K562 (cell line): Measurements from ENCODE around the gene CHD3. TPM values are rescaled to one million over a fixed set of nuclear protein-coding genes. Genes with fewer than 3 reads are reported as not detected.

Source experiments
- ATAC-seq: fragments of 200-7000 bp; cut with Tn5 transposase; 3 replicates; pipeline ENCODE4 v1.9.1; 2020; ENCODE audit warnings: moderate library complexity
- BruUV-seq: library from RNA; stranded (reverse); fragments of 400-500 nt; replicated peaks from 2 replicates; lab custom pipeline; 2021; lab: Mats Ljungman, UMichigan
- CTCF ChIA-PET: fragments of 300-600 bp; formaldehyde crosslinking; extraction: SDS; loops from one replicate; lab custom pipeline; 2021; ENCODE audit warnings: low intra/inter-chr PET ratio; lab: Yijun Ruan, JAX
- POLR2A ChIA-PET: fragments of 300-600, 350-650 bp; sonication (Branson Sonifier 250); formaldehyde crosslinking; extraction: SDS; loops from one replicate; lab custom pipeline; 2021; ENCODE audit warnings: antibody characterized with exemption, inconsistent platforms; lab: Yijun Ruan, JAX
- DNase-seq, 4 experiments: peaks; one replicate each; pipeline versions ENCODE4 v3.0.0 to v3.0.0-alpha.2; 2011 to 2018; ENCODE audit warnings: low spot score in 3 of 4, mixed read lengths in 3 of 4; ENCODE audit errors: extremely low read depth in 1 of 4
- FAIRE-seq: peaks from 2 replicates; lab custom pipeline; 2011; peaks lifted over from hg19 to GRCh38; lab: Jason Lieb, UNC
- H2AFZ ChIP-seq: 2 replicates; pipeline ENCODE4 v1.6.0; 2011; ENCODE audit warnings: low read depth, low read length, control low read depth, inconsistent platforms
- H3K27ac ChIP-seq: fragments of 200-600 bp; 3 replicates; pipeline ENCODE4 v1.8.0; 2011; ENCODE audit warnings: low read depth, mild to moderate bottlenecking, control low read depth, inconsistent platforms, low read length, moderate library complexity, mixed read lengths; ENCODE audit errors: extremely low read depth
- H3K27me3 ChIP-seq, 2 experiments: fragments of 300-600 bp in 1 of 2; 2 replicates in 1 of 2; 3 replicates in 1 of 2; pipeline versions ENCODE4 v1.6.0 to v1.8.0; 2011; ENCODE audit warnings: inconsistent platforms in 2 of 2, low read length in 2 of 2, mild to moderate bottlenecking in 1 of 2, mixed read lengths in 1 of 2, moderate library complexity in 1 of 2; ENCODE audit not compliant: control insufficient read depth in 2 of 2, insufficient read depth in 2 of 2
- H3K36me3 ChIP-seq: fragments of 300-600 bp; 3 replicates; pipeline ENCODE4 v1.8.0; 2011; ENCODE audit warnings: mild to moderate bottlenecking, low read length, inconsistent platforms; ENCODE audit not compliant: control insufficient read depth, insufficient read depth
- H3K4me1 ChIP-seq, 2 experiments: fragments of 200-600 bp in 1 of 2; replicated peaks in 1 of 2; 2 replicates in 1 of 2; 3 replicates in 1 of 2; pipeline versions ENCODE4 v1.5.1 to v1.8.0; 2011; ENCODE audit warnings: inconsistent platforms in 2 of 2, low read length in 2 of 2, mild to moderate bottlenecking in 1 of 2, mixed read lengths in 1 of 2, moderate library complexity in 1 of 2; ENCODE audit not compliant: control insufficient read depth in 2 of 2, insufficient read depth in 2 of 2
- H3K4me2 ChIP-seq: 2 replicates; pipeline ENCODE4 v1.6.1; 2011; ENCODE audit warnings: low read length, control low read depth, inconsistent platforms, mixed read lengths; ENCODE audit not compliant: insufficient read depth
- H3K4me3 ChIP-seq: fragments of 200-600 bp; sonication (generic), shearing (Covaris generic); 2 replicates; pipeline ENCODE4 v1.5.1; 2016; ENCODE audit warnings: control low read depth, inconsistent platforms
- H3K79me2 ChIP-seq: fragments of 200-600 bp; 3 replicates; pipeline ENCODE4 v1.8.0; 2011; ENCODE audit warnings: low read length, inconsistent platforms; ENCODE audit not compliant: control insufficient read depth, insufficient read depth
- H3K9ac ChIP-seq, 2 experiments: 2 replicates each; pipeline versions ENCODE4 v1.6.0 to v1.6.1; 2011; ENCODE audit warnings: low read depth in 2 of 2, low read length in 2 of 2, control low read depth in 1 of 2, inconsistent platforms in 1 of 2, mild to moderate bottlenecking in 1 of 2, mixed read lengths in 1 of 2; ENCODE audit not compliant: insufficient read depth in 1 of 2
- H3K9me1 ChIP-seq: one replicate; pipeline ENCODE4 v1.6.0; 2011; ENCODE audit warnings: inconsistent platforms, mild to moderate bottlenecking, low read length, moderate library complexity; ENCODE audit not compliant: control insufficient read depth, insufficient read depth
- H3K9me3 ChIP-seq: replicated peaks from 2 replicates; pipeline ENCODE4 v1.5.1; 2011; ENCODE audit warnings: low read depth, low read length, inconsistent platforms; ENCODE audit not compliant: control insufficient read depth, insufficient read depth
- H4K20me1 ChIP-seq: replicated peaks from 2 replicates; pipeline ENCODE4 v1.6.1; 2011; ENCODE audit warnings: low read length, inconsistent platforms, mixed read lengths; ENCODE audit not compliant: control insufficient read depth, insufficient read depth
- ARID1B ChIP-seq: fragments of 450-650 bp; IDR thresholded peaks from 2 replicates; pipeline ENCODE4 v1.6.1; 2016; ENCODE audit warnings: antibody characterized with exemption, mild to moderate bottlenecking, inconsistent platforms
- L3MBTL2 ChIP-seq: fragments of 450-650 bp; IDR thresholded peaks from 2 replicates; pipeline ENCODE4 v1.6.1; 2016; ENCODE audit warnings: mild to moderate bottlenecking, moderate library complexity
- MCM7 ChIP-seq, 2 experiments: fragments of 450-650 bp; IDR thresholded peaks; 2 replicates each; pipeline ENCODE4 v1.6.1; 2016 to 2018
- MEIS2 ChIP-seq: fragments of 450-650 bp; IDR thresholded peaks from 2 replicates; pipeline ENCODE4 v1.6.1; 2014; ENCODE audit warnings: mild to moderate bottlenecking; ENCODE audit not compliant: partially characterized antibody
- MTA1 ChIP-seq: fragments of 450-650 bp; IDR thresholded peaks from 2 replicates; pipeline ENCODE4 v1.6.1; 2017; ENCODE audit warnings: borderline replicate concordance
- PKNOX1 ChIP-seq: fragments of 450-650 bp; IDR thresholded peaks from 2 replicates; pipeline ENCODE4 v1.6.1; 2016
- PTRF ChIP-seq: fragments of 450-650 bp; IDR thresholded peaks from 2 replicates; pipeline ENCODE4 v1.6.1; 2016; ENCODE audit warnings: mild to moderate bottlenecking, missing genetic modification characterization, missing compliant biosample characterization
- ZNF124 ChIP-seq: sonication (generic); formaldehyde crosslinking; IDR thresholded peaks from 2 replicates; pipeline ENCODE4 v1.8.1; 2022; ENCODE audit warnings: missing genetic modification reagents
- ZNF589 ChIP-seq: fragments of 200-800 bp; sonication (Bioruptor generic); IDR thresholded peaks from 2 replicates; pipeline ENCODE4 v1.6.1; 2016; ENCODE audit warnings: low read depth, missing genetic modification characterization, missing compliant biosample characterization
- ZNF766 ChIP-seq: fragments of 200-800 bp; sonication (Bioruptor generic); conservative IDR thresholded peaks from 2 replicates; pipeline ENCODE4 v1.6.1; 2016; ENCODE audit warnings: missing genetic modification characterization, missing compliant biosample characterization
- in situ Hi-C: fragments of 300-500 bp; cut with MboI; formaldehyde crosslinking; loops from 4 replicates; pipeline ENCODE4 v1.15.0; 2018; ENCODE audit warnings: inconsistent platforms, mixed read lengths
- intact Hi-C: fragments of 100-400 bp; cut with micrococcal nuclease; formaldehyde crosslinking; loops from 2 replicates; pipeline ENCODE4 v1.14.2; 2022
- polyA plus RNA-seq, 8 experiments: library from polyadenylated mRNA; depleted of rRNA in 4 of 8; stranded (reverse) in 5 of 8; unstranded in 3 of 8; fragments of >200 nt; fragmentation: Nextera tagmentation in 2 of 8; fragmentation: Illumina TruSeq in 1 of 8; extraction: Ambion mirVana in 2 of 8; extraction: Trizol in 1 of 8; gene quantifications; 2 replicates each; pipeline versions ENCODE4 v1.2.1 to v1.2.3, GENCODE V29; 2011 to 2014; ENCODE audit warnings: inconsistent platforms in 1 of 8, missing spikeins in 1 of 8
- total RNA-seq, 7 experiments: library from RNA; depleted of rRNA in 6 of 7; stranded (reverse); fragments of >200 nt in 6 of 7; fragmentation: Illumina TruSeq in 2 of 7; extraction: Trizol in 2 of 7; gene quantifications; 2 replicates each; pipeline versions ENCODE4 v1.2.1 to v1.2.3, GENCODE V29; 2011 to 2021; ENCODE audit warnings: low replicate concordance in 1 of 7
- TF ChIP-seq, protein P1 (sequence below): fragments of 250-450 bp; sonication (Bioruptor Pico); IDR thresholded peaks from 2 replicates; pipeline ENCODE4 v1.5.0; 2022; ENCODE audit warnings: mild to moderate bottlenecking

The CHD3 gene
- total and polyA plus RNA-seq, 9 of the 15 experiments (the other 6 are each of a cell fraction or from before 2014, with no cell fraction given), result 0.39 to 38.2 (median 21.2) TPM

GRCh38 chr17:7932949-7933348 is 44.4 kb downstream of the CHD3 start (continued):
- peak; percentile 97 for TF ChIP-seq PKNOX1
- no peak for TF ChIP-seq ZNF766 (CRISPR knock-in tag)
- TF ChIP-seq L3MBTL2, result peak; percentile 84
- no peak for TF ChIP-seq ZNF124
- TF ChIP-seq MEIS2, result peak; percentile 33
- TF ChIP-seq ARID1B, result no peak
- TF ChIP-seq, protein P1, sequence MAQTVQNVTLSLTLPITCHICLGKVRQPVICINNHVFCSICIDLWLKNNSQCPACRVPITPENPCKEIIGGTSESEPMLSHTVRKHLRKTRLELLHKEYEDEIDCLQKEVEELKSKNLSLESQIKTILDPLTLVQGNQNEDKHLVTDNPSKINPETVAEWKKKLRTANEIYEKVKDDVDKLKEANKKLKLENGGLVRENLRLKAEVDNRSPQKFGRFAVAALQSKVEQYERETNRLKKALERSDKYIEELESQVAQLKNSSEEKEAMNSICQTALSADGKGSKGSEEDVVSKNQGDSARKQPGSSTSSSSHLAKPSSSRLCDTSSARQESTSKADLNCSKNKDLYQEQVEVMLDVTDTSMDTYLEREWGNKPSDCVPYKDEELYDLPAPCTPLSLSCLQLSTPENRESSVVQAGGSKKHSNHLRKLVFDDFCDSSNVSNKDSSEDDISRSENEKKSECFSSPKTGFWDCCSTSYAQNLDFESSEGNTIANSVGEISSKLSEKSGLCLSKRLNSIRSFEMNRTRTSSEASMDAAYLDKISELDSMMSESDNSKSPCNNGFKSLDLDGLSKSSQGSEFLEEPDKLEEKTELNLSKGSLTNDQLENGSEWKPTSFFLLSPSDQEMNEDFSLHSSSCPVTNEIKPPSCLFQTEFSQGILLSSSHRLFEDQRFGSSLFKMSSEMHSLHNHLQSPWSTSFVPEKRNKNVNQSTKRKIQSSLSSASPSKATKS (CRISPR knock-in tag), result no peak
- TF ChIP-seq MCM7 (IDR thresholded peaks at IDR 0.05), result no peak

GRCh38 chr17:7935859-7936258 is 47.3 kb downstream of the CHD3 start:
- DNase-seq (no peak), FAIRE-seq (no peak), ATAC-seq (no peak)
- intact Hi-C loops, result no loop called here
- no peaks in the 10 kb centered on the region; the same call in 1 of the 2 replicates for H4K20me1 ChIP-seq
- peaks cover 54% of the 10 kb centered on the region; the same call in 2 of the 3 replicates for H3K36me3 ChIP-seq
- H3K27me3 ChIP-seq, result no peaks in the 10 kb centered on the region
- BruUV-seq, result no TSS peak
- CTCF ChIA-PET, result no interaction called here
- H3K79me2 ChIP-seq, result peaks cover 37% of the 10 kb centered on the region
- in situ Hi-C loops, result no loop called here
- peaks cover 6 to 10% of the 10 kb centered on the region in 2 experiments; a peak in 1 of 5 replicates for H3K4me1 ChIP-seq
- H3K9ac ChIP-seq, result no peak overlapping the region
- POLR2A ChIA-PET, result interaction anchor here (1.1 to 1.4 kb wide), 2 partner anchors 10 to 27 kb away, joined by 3 to 4 read pairs; no protein-coding TSS in a partner anchor
- H3K9me3 ChIP-seq, result no peaks in the 10 kb centered on the region
- no peak overlapping the region for H2AFZ ChIP-seq
- H3K9me1 ChIP-seq, result no peaks in the 10 kb centered on the region
- no peak overlapping the region for H3K4me3 ChIP-seq
- no peak overlapping the region for H3K27ac ChIP-seq
- H3K4me2 ChIP-seq, result no peak overlapping the region
- no peak for TF ChIP-seq PTRF
- no peak for TF ChIP-seq ZNF589 (CRISPR knock-in tag)
- no peak for TF ChIP-seq MTA1
